AG10803 (cell line): Measurements from ENCODE around the gene TSPAN10.
A peak's percentile ranks its signal among the peaks of the same experiment; 100 is the strongest.

Source experiments
- DNase-seq: peaks from one replicate; pipeline ENCODE4 v3.0.0; 2010; ENCODE audit warnings: low read depth
- H3K4me3 ChIP-seq: 2 replicates; pipeline ENCODE4 v1.5.1; 2011; ENCODE audit warnings: mild to moderate bottlenecking, low read length, control low read depth
- TF ChIP-seq, protein P1 (sequence below): conservative IDR thresholded peaks from 2 replicates; pipeline ENCODE4 v1.5.1; 2011; ENCODE audit warnings: mild to moderate bottlenecking, low read length, control low read depth, inconsistent platforms

Gene TSPAN10

DNA sequence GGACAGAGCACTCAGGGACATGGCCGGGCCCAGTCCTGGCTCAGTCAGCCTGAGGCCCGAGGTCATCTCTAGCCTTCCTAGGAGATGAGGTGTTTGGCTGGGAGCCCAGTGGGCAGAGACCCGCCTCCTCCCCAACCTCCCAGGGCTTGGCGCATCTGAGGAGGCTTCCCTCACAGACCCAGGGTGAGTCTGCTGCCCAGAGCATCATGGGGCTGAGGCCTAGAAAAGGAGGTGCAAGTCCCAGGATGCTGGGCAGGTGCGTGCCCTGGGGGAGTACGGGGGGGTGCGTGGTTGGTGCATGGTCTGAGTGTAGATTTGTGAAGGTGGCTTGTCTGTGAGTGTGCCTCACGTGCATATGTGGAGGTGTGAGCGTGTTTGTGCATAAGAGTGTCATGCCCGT lies 14.7 kb downstream of the TSPAN10 start:
- DNase-seq, result peak; percentile 76
- TF ChIP-seq, protein P1, sequence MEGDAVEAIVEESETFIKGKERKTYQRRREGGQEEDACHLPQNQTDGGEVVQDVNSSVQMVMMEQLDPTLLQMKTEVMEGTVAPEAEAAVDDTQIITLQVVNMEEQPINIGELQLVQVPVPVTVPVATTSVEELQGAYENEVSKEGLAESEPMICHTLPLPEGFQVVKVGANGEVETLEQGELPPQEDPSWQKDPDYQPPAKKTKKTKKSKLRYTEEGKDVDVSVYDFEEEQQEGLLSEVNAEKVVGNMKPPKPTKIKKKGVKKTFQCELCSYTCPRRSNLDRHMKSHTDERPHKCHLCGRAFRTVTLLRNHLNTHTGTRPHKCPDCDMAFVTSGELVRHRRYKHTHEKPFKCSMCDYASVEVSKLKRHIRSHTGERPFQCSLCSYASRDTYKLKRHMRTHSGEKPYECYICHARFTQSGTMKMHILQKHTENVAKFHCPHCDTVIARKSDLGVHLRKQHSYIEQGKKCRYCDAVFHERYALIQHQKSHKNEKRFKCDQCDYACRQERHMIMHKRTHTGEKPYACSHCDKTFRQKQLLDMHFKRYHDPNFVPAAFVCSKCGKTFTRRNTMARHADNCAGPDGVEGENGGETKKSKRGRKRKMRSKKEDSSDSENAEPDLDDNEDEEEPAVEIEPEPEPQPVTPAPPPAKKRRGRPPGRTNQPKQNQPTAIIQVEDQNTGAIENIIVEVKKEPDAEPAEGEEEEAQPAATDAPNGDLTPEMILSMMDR, result no peak
- no peak overlapping the region for H3K4me3 ChIP-seq

DNA sequence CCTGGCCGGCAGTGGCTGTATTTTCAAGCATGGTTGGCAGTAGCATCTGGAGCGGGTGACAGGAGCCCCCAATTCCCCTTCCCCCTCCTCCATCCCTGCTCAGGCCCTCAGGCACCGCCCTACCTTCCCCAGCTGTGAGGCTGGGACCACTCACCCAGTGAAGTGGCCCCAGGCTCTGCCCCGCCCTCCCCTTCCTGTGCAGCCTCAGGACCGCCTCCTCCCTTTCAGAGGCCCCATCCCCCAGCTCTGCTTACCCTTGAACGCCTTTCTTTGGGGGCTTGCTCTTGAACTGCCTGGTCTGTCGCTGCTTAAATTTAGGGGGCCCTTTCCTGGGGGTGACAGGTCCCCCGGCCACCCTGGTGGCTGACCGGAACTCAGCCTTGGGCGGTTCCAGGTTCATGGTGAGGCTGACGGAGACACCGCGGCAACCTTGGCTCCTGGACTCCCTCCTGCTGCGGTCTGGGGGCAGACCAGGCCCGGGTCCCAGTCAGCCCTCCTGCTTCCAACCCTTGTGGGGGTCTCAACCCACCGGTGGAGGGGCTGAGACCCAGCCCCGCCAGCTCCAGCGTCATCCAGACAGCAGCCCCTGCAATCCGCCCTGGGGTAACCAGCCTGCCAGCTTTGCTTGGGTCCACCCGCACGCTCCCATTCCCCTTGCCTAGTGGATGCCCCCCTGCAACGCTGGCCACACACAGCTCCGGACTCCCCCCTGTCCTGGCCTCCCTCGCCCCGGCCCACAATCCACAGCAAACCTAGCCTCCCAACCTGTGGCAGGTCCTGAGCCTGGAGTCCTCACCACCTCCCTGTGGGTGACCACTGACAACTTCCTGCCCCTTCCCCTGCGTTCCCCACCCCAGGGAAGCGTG lies 16.1 kb downstream of the TSPAN10 start:
- TF ChIP-seq, protein P1, result no peak
- no peak for DNase-seq
- no peak overlapping the region for H3K4me3 ChIP-seq

DNA sequence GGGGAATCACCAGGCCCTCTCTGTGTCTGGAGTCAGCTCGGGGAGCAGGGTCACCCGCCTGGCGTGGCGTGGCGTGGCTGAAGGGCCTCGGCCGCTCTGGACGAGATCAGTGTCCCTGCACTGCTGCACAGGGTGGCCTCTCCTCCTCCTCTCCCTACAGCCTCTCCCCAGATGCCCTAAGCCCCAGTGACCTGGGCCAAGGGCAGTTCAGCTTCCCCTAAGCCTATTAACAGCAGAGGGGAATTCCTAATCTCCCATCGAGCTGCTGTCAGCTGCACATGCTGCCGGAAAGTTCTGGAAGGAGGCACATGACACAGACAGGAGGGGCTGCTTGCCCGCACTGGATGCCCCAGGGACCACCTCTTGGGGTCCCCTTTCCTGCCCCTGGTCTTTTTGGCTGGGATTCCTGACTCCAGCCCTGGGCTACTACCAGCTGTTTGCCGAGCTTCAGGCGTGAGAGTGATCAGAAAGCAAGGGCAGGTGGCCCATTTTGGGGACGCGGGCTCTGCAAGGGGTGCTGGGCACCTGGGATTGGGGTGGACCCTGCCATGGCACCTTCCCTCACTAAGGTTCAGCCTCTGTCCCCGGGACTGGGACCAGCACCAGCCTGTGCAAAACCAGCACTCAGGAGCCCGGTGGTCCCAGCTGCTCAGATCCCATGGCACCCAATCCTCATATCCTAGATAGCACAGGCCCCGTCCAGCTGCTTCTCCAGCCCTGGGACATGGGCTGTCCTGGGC lies 18.6 kb downstream of the TSPAN10 start:
- TF ChIP-seq, protein P1, result no peak
- no peak overlapping the region for H3K4me3 ChIP-seq
- no peak for DNase-seq

DNA sequence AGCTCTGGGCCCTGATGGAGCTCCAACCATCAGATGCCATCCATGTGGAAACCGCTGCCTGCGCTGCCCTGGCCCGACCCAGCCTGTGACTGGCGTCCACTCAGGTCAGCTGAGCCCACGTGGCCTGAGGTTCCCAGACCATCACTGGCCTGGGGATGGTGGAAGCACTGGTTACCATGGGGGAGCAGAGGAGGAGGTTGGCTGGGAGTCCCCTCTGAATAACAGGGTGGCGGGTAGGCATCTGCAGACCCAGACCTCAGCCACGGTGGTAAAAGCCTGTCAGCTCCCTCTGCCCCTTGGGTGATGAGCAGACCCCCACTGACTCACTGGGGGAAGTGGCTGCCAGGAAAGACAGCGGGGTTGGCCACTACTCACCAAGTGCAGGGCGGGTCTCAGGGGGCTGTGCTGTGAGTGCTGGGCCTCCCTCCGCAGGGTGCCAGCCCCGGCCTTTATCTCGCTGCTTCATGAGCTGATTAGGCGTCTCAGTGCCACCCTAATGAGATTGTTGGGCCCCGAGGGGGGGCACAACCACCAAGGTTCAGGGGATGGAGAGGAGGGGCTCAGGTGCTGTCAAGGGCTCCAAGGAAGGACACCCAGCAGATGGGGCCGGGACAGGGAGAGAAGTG lies 19.2 kb downstream of the TSPAN10 start, which contains the start of gene PDE6G:
TSS of gene PDE6G (minus strand) at position 425 of the 626 bp plus-strand sequence. CDS start 3,237 bp downstream, outside the sequence.
- no peak within 1 kb of the TSS for H3K4me3 ChIP-seq
- DNase-seq, result no peak
- TF ChIP-seq, protein P1, result no peak

DNA sequence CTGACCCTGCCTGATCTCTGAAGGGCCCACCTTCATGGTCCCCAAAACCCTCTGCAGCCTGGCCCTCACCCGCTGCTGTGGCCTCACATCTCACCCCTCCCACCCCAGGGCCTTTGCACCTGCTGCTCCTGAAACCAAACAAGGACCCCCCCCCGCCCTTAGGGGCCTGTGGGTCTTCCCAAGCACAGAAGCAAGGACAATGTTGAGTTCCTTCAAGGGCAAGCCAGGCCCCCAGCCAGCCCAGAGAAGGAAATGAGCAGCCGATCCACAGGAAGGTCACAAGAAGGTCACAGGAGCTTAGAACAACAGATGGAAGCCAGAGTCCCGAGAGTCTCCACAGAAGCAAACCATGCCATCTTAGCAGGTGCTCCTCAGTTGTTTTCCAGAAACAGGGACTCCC lies 19.8 kb downstream of the TSPAN10 start:
- DNase-seq, result no peak
- no peak overlapping the region for H3K4me3 ChIP-seq
- TF ChIP-seq, protein P1, result no peak

DNA sequence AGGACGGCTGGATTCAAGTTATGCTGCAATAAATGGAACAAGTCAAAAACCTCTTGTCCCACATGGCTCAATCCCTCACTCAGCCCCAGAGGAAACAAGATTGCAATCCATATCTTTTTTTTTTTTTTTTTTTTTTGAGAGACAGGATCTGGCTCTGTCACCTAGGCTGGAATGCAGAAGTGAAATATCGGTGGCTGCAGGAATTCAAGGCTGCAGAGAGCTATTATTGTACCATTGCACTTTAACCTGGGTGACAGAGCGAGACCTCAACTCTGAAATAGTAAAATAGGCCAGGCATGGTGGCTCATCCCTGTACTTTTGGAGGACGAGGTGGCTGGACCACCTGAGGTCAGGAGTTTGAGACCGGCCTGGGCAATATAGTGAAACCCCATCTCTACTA lies 22.0 kb downstream of the TSPAN10 start:
- no peak overlapping the region for H3K4me3 ChIP-seq
- DNase-seq, result no peak
- TF ChIP-seq, protein P1, result no peak
